T-helper 2 cell treated with Interferon-gamma antibody and Interleukin-4, amounts not matched to agents 100 ng/mL and 5 ng/mL, for 36 hours (primary cell): ENCODE measurements around the gene ROBO4. TPM values are rescaled to one million over a fixed set of nuclear protein-coding genes. Genes with fewer than 3 reads are reported as not detected.

Experiments used
- intact Hi-C: fragments of 100-400 bp; cut with micrococcal nuclease; formaldehyde crosslinking; loops from one replicate; pipeline ENCODE4 v1.15.1; 2023
- total RNA-seq: library from RNA; stranded (reverse); gene quantifications from 2 replicates; pipeline ENCODE4 v1.2.3, GENCODE V29; 2022

The ROBO4 gene
- 0.11 and 0.20 TPM in 2 replicates for total RNA-seq

- intact Hi-C loops, result no loop called here
Measured at GRCh38 chr11:124897674-124898262, at the start of gene ROBO4. Gene ROBO4, minus strand, starts transcription at chr11:124897865. Its CDS starts 70 bp downstream, at chr11:124897795.

- intact Hi-C loops, result no loop called here
Measured at GRCh38 chr11:124946735-124947141, 49.1 kb upstream of the ROBO4 start.

GRCh38 chr11:124945826-124946225, 48.2 kb upstream of the ROBO4 start:
- intact Hi-C loops, result no loop called here

- intact Hi-C loops, result no loop called here
Measured at GRCh38 chr11:124944565-124944964, 46.9 kb upstream of the ROBO4 start.

GRCh38 chr11:124943741-124944140, 46.1 kb upstream of the ROBO4 start:
- intact Hi-C loops, result no loop called here

- intact Hi-C loops, result no loop called here
Measured at GRCh38 chr11:124943254-124943616, 45.6 kb upstream of the ROBO4 start.

GRCh38 chr11:124942466-124943253, 45.0 kb upstream of the ROBO4 start:
- intact Hi-C loops, result no loop called here

- intact Hi-C loops, result no loop called here
Measured at GRCh38 chr11:124941703-124942102, 44.0 kb upstream of the ROBO4 start.

GRCh38 chr11:124938970-124939369, 41.3 kb upstream of the ROBO4 start:
- intact Hi-C loops, result no loop called here

GRCh38 chr11:124938206-124938765, 40.6 kb upstream of the ROBO4 start:
- intact Hi-C loops, result no loop called here

- intact Hi-C loops, result no loop called here
Measured at GRCh38 chr11:124937336-124937935, 39.8 kb upstream of the ROBO4 start.

GRCh38 chr11:124935548-124936514, 38.2 kb upstream of the ROBO4 start, which contains the start of gene HEPACAM:
Gene HEPACAM, minus strand, starts transcription at chr11:124936047. Its CDS starts 41 bp downstream, at chr11:124936006.
- intact Hi-C loops, result no loop called here

GRCh38 chr11:124934862-124935547, 37.3 kb upstream of the ROBO4 start:
- intact Hi-C loops, result no loop called here

GRCh38 chr11:124930799-124931198, 33.1 kb upstream of the ROBO4 start:
- intact Hi-C loops, result no loop called here

- intact Hi-C loops, result no loop called here
Measured at GRCh38 chr11:124928942-124929665, 31.4 kb upstream of the ROBO4 start.

- intact Hi-C loops, result no loop called here
Measured at GRCh38 chr11:124923296-124923695, 25.6 kb upstream of the ROBO4 start.

GRCh38 chr11:124922831-124923230, 25.2 kb upstream of the ROBO4 start:
- intact Hi-C loops, result no loop called here

- intact Hi-C loops, result no loop called here
Measured at GRCh38 chr11:124920870-124921609, 23.4 kb upstream of the ROBO4 start.

GRCh38 chr11:124920356-124920755, 22.7 kb upstream of the ROBO4 start:
- intact Hi-C loops, result no loop called here
